ENCODE measurements around the gene LNX1.

LNX1 gene

DNA sequence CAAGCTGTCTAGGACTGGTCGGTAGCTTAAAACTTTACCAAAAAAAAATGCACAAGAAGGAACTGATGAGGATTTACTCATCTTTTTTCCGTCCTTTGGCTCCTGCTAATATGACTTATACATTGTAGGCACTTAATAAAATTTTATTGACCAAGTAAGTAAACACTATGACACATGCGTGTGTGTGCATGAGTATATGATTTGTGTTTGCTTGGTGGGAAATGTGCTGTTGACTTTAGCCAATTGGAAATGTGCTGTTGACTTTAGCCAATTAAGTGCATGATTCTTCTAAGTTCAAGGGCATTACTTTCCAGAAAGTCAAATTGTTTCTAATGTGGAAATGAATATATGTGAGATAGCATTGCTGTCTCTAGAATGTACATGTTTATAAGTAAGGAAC, 135.5 kb downstream of the LNX1 start:
- DNase-seq (ENCODE audit: low read depth), result no peak
- TF ChIP-seq POLR2A (IDR thresholded peaks at IDR 0.05; ENCODE audit: extremely low read depth, insufficient read length), result no peak
- TF ChIP-seq, protein P1, sequence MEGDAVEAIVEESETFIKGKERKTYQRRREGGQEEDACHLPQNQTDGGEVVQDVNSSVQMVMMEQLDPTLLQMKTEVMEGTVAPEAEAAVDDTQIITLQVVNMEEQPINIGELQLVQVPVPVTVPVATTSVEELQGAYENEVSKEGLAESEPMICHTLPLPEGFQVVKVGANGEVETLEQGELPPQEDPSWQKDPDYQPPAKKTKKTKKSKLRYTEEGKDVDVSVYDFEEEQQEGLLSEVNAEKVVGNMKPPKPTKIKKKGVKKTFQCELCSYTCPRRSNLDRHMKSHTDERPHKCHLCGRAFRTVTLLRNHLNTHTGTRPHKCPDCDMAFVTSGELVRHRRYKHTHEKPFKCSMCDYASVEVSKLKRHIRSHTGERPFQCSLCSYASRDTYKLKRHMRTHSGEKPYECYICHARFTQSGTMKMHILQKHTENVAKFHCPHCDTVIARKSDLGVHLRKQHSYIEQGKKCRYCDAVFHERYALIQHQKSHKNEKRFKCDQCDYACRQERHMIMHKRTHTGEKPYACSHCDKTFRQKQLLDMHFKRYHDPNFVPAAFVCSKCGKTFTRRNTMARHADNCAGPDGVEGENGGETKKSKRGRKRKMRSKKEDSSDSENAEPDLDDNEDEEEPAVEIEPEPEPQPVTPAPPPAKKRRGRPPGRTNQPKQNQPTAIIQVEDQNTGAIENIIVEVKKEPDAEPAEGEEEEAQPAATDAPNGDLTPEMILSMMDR (IDR thresholded peaks at IDR 0.05; ENCODE audit: low read depth, low read length), result no peak
- TF ChIP-seq, protein P2, sequence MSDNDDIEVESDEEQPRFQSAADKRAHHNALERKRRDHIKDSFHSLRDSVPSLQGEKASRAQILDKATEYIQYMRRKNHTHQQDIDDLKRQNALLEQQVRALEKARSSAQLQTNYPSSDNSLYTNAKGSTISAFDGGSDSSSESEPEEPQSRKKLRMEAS (IDR thresholded peaks at IDR 0.05; ENCODE audit: low read depth, low read length), result no peak
- H3K4me3 ChIP-seq (ENCODE audit: low read depth, low read length), result no peak overlapping the region

DNA sequence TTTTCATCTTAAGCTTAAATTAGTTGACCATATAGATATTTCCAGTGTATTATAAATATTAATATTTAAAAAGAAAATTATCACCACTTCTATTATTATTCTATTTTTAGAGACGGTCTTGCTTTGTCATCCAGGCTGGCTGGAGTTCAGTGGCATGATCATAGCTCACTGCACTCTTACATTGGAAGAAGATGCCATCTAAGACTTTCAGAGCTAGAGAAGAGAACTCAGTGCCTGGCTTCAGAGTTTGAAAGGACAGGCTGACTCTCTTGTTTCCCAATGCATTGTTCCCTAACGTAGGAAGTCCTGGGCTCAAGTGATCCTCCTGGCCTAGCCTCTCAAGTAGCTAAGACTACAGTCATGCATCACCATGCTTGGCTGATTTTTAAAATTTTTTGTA, 137.9 kb downstream of the LNX1 start:
- TF ChIP-seq, protein P1 (IDR thresholded peaks at IDR 0.05; ENCODE audit: low read depth, low read length), result no peak
- no peak for TF ChIP-seq POLR2A (IDR thresholded peaks at IDR 0.05; ENCODE audit: extremely low read depth, insufficient read length)
- TF ChIP-seq, protein P2 (IDR thresholded peaks at IDR 0.05; ENCODE audit: low read depth, low read length), result no peak
- DNase-seq (ENCODE audit: low read depth), result no peak
- no peak overlapping the region for H3K4me3 ChIP-seq (ENCODE audit: low read depth, low read length)

DNA sequence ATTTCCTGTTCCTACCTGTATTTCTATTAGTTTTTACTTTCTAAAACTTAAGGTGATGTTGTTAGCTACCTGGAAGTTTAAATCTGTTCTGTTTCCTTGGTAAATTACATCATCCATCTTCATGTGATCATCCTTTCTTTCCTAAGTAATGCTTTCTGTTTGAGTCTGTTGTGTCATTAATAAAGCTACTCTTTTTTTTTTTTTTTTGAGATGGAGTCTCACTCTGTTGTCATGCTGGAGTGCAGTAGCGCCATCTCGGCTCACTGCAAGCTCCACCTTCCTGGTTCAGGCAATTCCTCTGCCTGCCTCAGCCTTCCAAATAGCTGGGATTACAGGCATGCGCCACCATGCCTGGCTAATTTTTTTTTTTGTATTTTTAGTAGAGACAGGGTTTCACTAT, 140.5 kb downstream of the LNX1 start:
- no peak for DNase-seq (ENCODE audit: low read depth)
- TF ChIP-seq MYC (IDR thresholded peaks at IDR 0.05; ENCODE audit: low read depth, low read length) (no peak), POLR2A (IDR thresholded peaks at IDR 0.05; ENCODE audit: extremely low read depth, insufficient read length) (no peak)
- TF ChIP-seq, protein P1 (IDR thresholded peaks at IDR 0.05; ENCODE audit: low read depth, low read length), result no peak
- TF ChIP-seq, protein P2 (IDR thresholded peaks at IDR 0.05; ENCODE audit: low read depth, low read length), result no peak
- no peak overlapping the region for H3K4me3 ChIP-seq (ENCODE audit: low read depth, low read length)

DNA sequence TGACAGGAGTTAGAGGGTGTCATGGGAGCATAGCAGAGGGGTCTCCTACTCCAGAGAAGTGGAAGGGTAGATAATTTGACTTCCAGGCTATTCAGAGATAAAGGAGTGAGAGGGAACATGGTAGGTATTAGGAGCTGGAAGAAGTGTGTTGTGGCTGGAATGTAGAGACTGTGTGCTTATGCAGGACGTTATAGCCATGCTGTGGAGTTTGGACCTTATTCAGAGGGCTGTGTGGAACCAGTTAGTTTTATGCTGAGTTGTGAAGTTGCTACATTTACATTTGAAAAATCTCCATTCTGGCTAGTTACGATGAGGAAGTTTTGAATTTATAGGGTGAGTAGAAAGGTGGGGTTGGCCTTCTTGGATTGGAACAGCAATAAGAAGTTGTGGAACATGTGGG, 146.3 kb downstream of the LNX1 start:
- DNase-seq (ENCODE audit: low read depth), result no peak
- no peak for TF ChIP-seq MYC (IDR thresholded peaks at IDR 0.05; ENCODE audit: low read depth, low read length)
- TF ChIP-seq, protein P1 (IDR thresholded peaks at IDR 0.05; ENCODE audit: low read depth, low read length), result no peak
- TF ChIP-seq POLR2A (IDR thresholded peaks at IDR 0.05; ENCODE audit: extremely low read depth, insufficient read length), result no peak
- TF ChIP-seq, protein P2 (IDR thresholded peaks at IDR 0.05; ENCODE audit: low read depth, low read length), result no peak
- H3K4me3 ChIP-seq (ENCODE audit: low read depth, low read length), result no peak overlapping the region

DNA sequence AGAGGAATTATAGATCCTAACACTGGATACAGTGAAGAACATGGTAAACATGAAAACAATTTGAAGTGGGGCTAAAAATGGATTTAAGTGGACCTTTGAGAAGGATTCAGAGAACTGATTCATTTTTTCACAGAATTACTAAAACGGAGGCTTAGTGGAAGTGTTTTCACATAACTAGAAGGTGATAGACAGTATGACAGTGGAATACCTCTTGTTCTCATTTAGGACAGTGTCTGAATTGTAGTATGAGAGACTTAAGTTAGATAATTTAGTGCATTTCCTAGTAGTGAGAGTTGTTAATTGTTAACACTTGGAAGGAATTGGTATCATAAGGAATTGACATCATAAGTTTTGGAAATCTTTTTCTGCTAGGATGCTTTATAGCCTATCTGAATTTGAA, 149.7 kb downstream of the LNX1 start:
- TF ChIP-seq POLR2A (IDR thresholded peaks at IDR 0.05; ENCODE audit: extremely low read depth, insufficient read length) (no peak), MYC (IDR thresholded peaks at IDR 0.05; ENCODE audit: low read depth, low read length) (no peak)
- TF ChIP-seq, protein P1 (IDR thresholded peaks at IDR 0.05; ENCODE audit: low read depth, low read length), result no peak
- TF ChIP-seq, protein P2 (IDR thresholded peaks at IDR 0.05; ENCODE audit: low read depth, low read length), result no peak
- DNase-seq (ENCODE audit: low read depth), result no peak
- no peak overlapping the region for H3K4me3 ChIP-seq (ENCODE audit: low read depth, low read length)

DNA sequence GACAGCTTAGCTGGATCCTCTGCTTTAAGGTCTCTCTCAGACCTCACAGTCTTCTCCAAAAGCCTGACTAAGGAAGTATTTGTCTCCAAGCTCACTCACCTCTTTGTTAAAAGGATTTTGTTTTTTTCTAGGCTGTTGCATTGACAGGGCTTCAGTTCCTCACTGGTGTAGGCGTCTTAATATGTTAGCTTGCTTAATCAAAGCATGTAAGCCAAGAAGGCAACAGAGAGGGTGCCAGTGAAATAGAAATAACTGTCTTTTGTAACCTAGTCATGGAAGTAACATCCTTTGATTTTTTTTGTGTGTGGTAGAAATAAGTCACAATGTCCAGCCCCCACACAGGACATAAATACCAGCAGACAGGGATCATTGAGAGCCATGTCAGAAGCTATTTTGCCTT, 155.0 kb downstream of the LNX1 start:
- TF ChIP-seq, protein P1 (IDR thresholded peaks at IDR 0.05; ENCODE audit: low read depth, low read length), result no peak
- no peak for TF ChIP-seq POLR2A (IDR thresholded peaks at IDR 0.05; ENCODE audit: extremely low read depth, insufficient read length)
- TF ChIP-seq, protein P2 (IDR thresholded peaks at IDR 0.05; ENCODE audit: low read depth, low read length), result no peak
- no peak for TF ChIP-seq MYC (IDR thresholded peaks at IDR 0.05; ENCODE audit: low read depth, low read length)
- no peak for DNase-seq (ENCODE audit: low read depth)
- H3K4me3 ChIP-seq (ENCODE audit: low read depth, low read length), result no peak overlapping the region

Measured in NB4 (cell line).